K562 (cell line): ENCODE data around the gene SHFL. TPM values are rescaled to one million over a fixed set of nuclear protein-coding genes. Genes with fewer than 3 reads are reported as not detected.

Source experiments
- ADNP ChIP-seq: fragments of 200-800 bp; sonication (Bioruptor generic); IDR thresholded peaks from 2 replicates; pipeline ENCODE4 v1.6.1; 2016; ENCODE audit warnings: missing genetic modification characterization, missing compliant biosample characterization
- BCOR ChIP-seq: fragments of 450-650 bp; IDR thresholded peaks from 2 replicates; pipeline ENCODE4 v1.6.1; 2016
- CBFB ChIP-seq: sonication (generic); formaldehyde crosslinking; IDR thresholded peaks from 2 replicates; pipeline ENCODE4 v1.4.0; 2020; ENCODE audit warnings: mild to moderate bottlenecking, missing genetic modification reagents
- CEBPZ ChIP-seq: fragments of 150-350 bp; IDR thresholded peaks from 2 replicates; pipeline ENCODE4 v1.6.1; 2014; ENCODE audit warnings: low read depth, mild to moderate bottlenecking, low read length, borderline replicate concordance
- DNMT1 ChIP-seq: fragments of 450-650 bp; IDR thresholded peaks from 2 replicates; pipeline ENCODE4 v1.6.1; 2016; ENCODE audit warnings: antibody characterized with exemption, mild to moderate bottlenecking
- E4F1 ChIP-seq: fragments of 250-450 bp; sonication (Bioruptor Pico); IDR thresholded peaks from 2 replicates; pipeline ENCODE4 v1.5.0; 2021; ENCODE audit warnings: mild to moderate bottlenecking, borderline replicate concordance
- EGR1 ChIP-seq: fragments of 450-650 bp; conservative IDR thresholded peaks from 2 replicates; pipeline ENCODE4 v1.6.1; 2017; ENCODE audit warnings: mild to moderate bottlenecking
- ESRRB ChIP-seq: fragments of 250-450 bp; sonication (Bioruptor Pico); IDR thresholded peaks from 2 replicates; pipeline ENCODE4 v1.5.0; 2020; ENCODE audit warnings: mild to moderate bottlenecking, moderate library complexity, borderline replicate concordance
- EZH2 ChIP-seq: IDR thresholded peaks from 2 replicates; pipeline ENCODE4 v1.6.1; 2012; ENCODE audit warnings: low read depth, mild to moderate bottlenecking, inconsistent platforms, low read length, borderline replicate concordance
- KDM1A ChIP-seq, 2 experiments: fragments of 450-650 bp; IDR thresholded peaks; 2 replicates each; pipeline ENCODE4 v1.6.1; 2016; ENCODE audit warnings: mild to moderate bottlenecking in 2 of 2
- NBN ChIP-seq: fragments of 450-650 bp; IDR thresholded peaks from 2 replicates; pipeline ENCODE4 v1.6.1; 2016; ENCODE audit warnings: low read depth, mild to moderate bottlenecking
- NRF1 ChIP-seq, 2 experiments: fragments of 450-650 bp; IDR thresholded peaks in 1 of 2; conservative IDR thresholded peaks in 1 of 2; 2 replicates each; pipeline ENCODE4 v1.6.1; 2014; ENCODE audit warnings: mild to moderate bottlenecking in 2 of 2
- SAFB ChIP-seq: fragments of 200-400 bp; formaldehyde crosslinking; IDR thresholded peaks from 2 replicates; pipeline ENCODE4 v1.6.1; 2017; ENCODE audit warnings: low read depth, low read length, borderline replicate concordance
- SMARCA5 ChIP-seq: fragments of 450-650 bp; IDR thresholded peaks from 2 replicates; pipeline ENCODE4 v1.6.1; 2016
- SMARCB1 ChIP-seq: IDR thresholded peaks from 2 replicates; pipeline ENCODE4 v1.6.1; 2011; ENCODE audit warnings: improper control_type of control experiment, low read depth; ENCODE audit not compliant: insufficient read length
- SMARCE1 ChIP-seq: fragments of 450-650 bp; IDR thresholded peaks from 2 replicates; pipeline ENCODE4 v1.7.1; 2016; ENCODE audit warnings: mild to moderate bottlenecking
- XRCC4 ChIP-seq: IDR thresholded peaks from one replicate; pipeline ENCODE4 v1.6.1; 2011; ENCODE audit not compliant: insufficient read depth, insufficient read length; ENCODE audit errors: extremely low read depth
- ZNF140 ChIP-seq: fragments of 250-450 bp; sonication (Bioruptor Pico); IDR thresholded peaks from 2 replicates; pipeline ENCODE4 v1.8.0; 2021; ENCODE audit warnings: moderate library complexity, mild to moderate bottlenecking, inconsistent platforms
- ZNF431 ChIP-seq: sonication (generic); formaldehyde crosslinking; IDR thresholded peaks from 2 replicates; pipeline ENCODE4 v1.8.0; 2022; ENCODE audit warnings: mild to moderate bottlenecking, missing genetic modification reagents
- ZNF75A ChIP-seq: fragments of 450-650 bp; formaldehyde crosslinking; IDR thresholded peaks from 2 replicates; pipeline ENCODE4 v1.4.0; 2020; ENCODE audit warnings: mild to moderate bottlenecking
- ZZZ3 ChIP-seq: fragments of 450-650 bp; IDR thresholded peaks from 2 replicates; pipeline ENCODE4 v1.6.1; 2016; ENCODE audit warnings: antibody characterized with exemption, mild to moderate bottlenecking, moderate library complexity
- polyA plus RNA-seq, 8 experiments: library from polyadenylated mRNA; depleted of rRNA in 4 of 8; stranded (reverse) in 5 of 8; unstranded in 3 of 8; fragments of >200 nt; fragmentation: Nextera tagmentation in 2 of 8; fragmentation: Illumina TruSeq in 1 of 8; extraction: Ambion mirVana in 2 of 8; extraction: Trizol in 1 of 8; gene quantifications; 2 replicates each; pipeline versions ENCODE4 v1.2.1 to v1.2.3, GENCODE V29; 2011 to 2014; ENCODE audit warnings: inconsistent platforms in 1 of 8, missing spikeins in 1 of 8
- total RNA-seq, 7 experiments: library from RNA; depleted of rRNA in 6 of 7; stranded (reverse); fragments of >200 nt in 6 of 7; fragmentation: Illumina TruSeq in 2 of 7; extraction: Trizol in 2 of 7; gene quantifications; 2 replicates each; pipeline versions ENCODE4 v1.2.1 to v1.2.3, GENCODE V29; 2011 to 2021; ENCODE audit warnings: low replicate concordance in 1 of 7
- TF ChIP-seq, protein P1 (sequence below), 2 experiments: fragments of 200-800 bp in 1 of 2; sonication (Bioruptor generic) in 1 of 2; sonication (generic) in 1 of 2; formaldehyde crosslinking in 1 of 2; IDR thresholded peaks in 1 of 2; conservative IDR thresholded peaks in 1 of 2; 2 replicates each; pipeline versions ENCODE4 v1.5.0 to v1.6.1; 2016 to 2020; ENCODE audit warnings: missing compliant biosample characterization in 1 of 2, missing genetic modification characterization in 1 of 2, missing genetic modification reagents in 1 of 2

The SHFL gene
- total and polyA plus RNA-seq, 9 of the 15 experiments (the other 6 are each of a cell fraction or from before 2014, with no cell fraction given): 1.5 to 25.7 (median 13.0) TPM

DNA sequence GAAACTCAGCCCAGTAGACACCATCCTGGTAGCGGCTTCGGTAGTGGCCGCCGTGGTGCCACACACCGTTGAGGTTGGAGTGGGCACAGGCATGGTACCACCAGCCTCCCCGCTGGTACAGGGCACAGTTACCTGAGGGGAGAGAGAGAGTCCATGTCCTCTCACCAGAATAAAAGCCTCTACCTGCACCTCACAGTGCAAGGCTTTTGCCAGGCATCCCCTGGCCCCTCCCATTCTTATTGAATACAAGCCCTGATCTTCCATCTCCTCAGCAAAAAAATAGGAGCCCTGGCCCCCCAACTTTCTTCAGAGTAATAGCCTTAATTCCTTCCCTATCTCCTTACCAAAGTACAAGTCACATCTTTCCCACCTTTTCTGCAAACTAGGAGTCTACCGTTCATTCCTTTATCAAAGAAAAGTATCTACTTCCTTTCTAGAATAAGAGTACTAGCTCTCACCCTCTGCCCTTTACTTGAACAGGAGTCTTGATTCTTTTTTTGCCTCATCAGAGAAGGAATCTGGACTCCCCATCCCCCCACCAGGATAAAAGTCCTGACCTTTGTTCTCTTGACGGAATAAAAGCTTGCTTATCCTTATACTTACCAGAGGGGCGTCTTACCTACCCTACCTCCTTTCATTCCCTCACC lies 6.7 kb downstream of the SHFL start (continued):
- TF ChIP-seq CEBPZ (no peak), E4F1 (CRISPR knock-in tag) (no peak), ZNF140 (CRISPR knock-in tag) (no peak), EGR1 (no peak), SAFB (no peak), NBN (no peak), NRF1 (conservative IDR thresholded peaks at IDR 0.05 in 1 of 2, IDR thresholded peaks at IDR 0.05 in 1 of 2) (no peak), KDM1A (IDR thresholded peaks at IDR 0.05) (peak; percentile 36 to 40), ZNF75A (CRISPR knock-in tag) (no peak), XRCC4 (no peak), BCOR (peak; percentile 64), SMARCE1 (no peak), SMARCB1 (peak; percentile 63), ADNP (tag) (0 out of 2 replicates have a peak, but pooled peaks have one; percentile 65), CBFB (CRISPR knock-in tag) (no peak), EZH2 (no peak), ZZZ3 (no peak), DNMT1 (no peak), ESRRB (CRISPR knock-in tag) (no peak), ZNF431 (no peak), SMARCA5 (no peak)
- TF ChIP-seq, protein P1, sequence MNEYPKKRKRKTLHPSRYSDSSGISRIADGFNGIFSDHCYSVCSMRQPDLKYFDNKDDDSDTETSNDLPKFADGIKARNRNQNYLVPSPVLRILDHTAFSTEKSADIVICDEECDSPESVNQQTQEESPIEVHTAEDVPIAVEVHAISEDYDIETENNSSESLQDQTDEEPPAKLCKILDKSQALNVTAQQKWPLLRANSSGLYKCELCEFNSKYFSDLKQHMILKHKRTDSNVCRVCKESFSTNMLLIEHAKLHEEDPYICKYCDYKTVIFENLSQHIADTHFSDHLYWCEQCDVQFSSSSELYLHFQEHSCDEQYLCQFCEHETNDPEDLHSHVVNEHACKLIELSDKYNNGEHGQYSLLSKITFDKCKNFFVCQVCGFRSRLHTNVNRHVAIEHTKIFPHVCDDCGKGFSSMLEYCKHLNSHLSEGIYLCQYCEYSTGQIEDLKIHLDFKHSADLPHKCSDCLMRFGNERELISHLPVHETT (CRISPR knock-in tag; conservative IDR thresholded peaks at IDR 0.05 in 1 of 2, IDR thresholded peaks at IDR 0.05 in 1 of 2): no peak
